Measurements from ENCODE around the gene HPSE2.

The HPSE2 gene

GRCh38 chr10:98642281-98642680, 593.4 kb downstream of the HPSE2 start:
- ATAC-seq (ENCODE audit: insufficient read depth, low read depth) (no peak), DNase-seq (no peak)
- no peak overlapping the region for H3K9ac ChIP-seq (ENCODE audit: low read depth, low read length)
- no peaks in the 10 kb centered on the region for H3K36me3 ChIP-seq (ENCODE audit: insufficient read depth, low read length)
- no peaks in the 10 kb centered on the region for H3K27me3 ChIP-seq (ENCODE audit: insufficient read depth, low read length, poor library complexity)
- H3K9me3 ChIP-seq (ENCODE audit: insufficient read depth, low read length, severe bottlenecking): no peaks in the 10 kb centered on the region
- no peaks in the 10 kb centered on the region for H3K79me2 ChIP-seq (ENCODE audit: insufficient read depth, low read length)
- no peaks in the 10 kb centered on the region for H3K4me1 ChIP-seq (ENCODE audit: insufficient read depth, low read length)
- no peak overlapping the region for H2AFZ ChIP-seq (ENCODE audit: low read depth, low read length)
- no peak overlapping the region for H3K4me2 ChIP-seq (ENCODE audit: insufficient read depth, low read length)
- H4K20me1 ChIP-seq (ENCODE audit: insufficient read depth, low read length): no peaks in the 10 kb centered on the region
- no peak overlapping the region for H3K4me3 ChIP-seq (ENCODE audit: low read depth in 1 of 2, low read length in 2 of 2)
- H3K27ac ChIP-seq (ENCODE audit: low read length): no peak overlapping the region
- TF ChIP-seq EZH2 (IDR thresholded peaks at IDR 0.05; ENCODE audit: borderline replicate concordance, low read depth, low read length, severe bottlenecking) (no peak), CTCF (IDR thresholded peaks at IDR 0.05; ENCODE audit: borderline replicate concordance, extremely low read depth, low read length, poor library complexity, severe bottlenecking) (no peak)

- DNase-seq (no peak), ATAC-seq (ENCODE audit: insufficient read depth, low read depth) (no peak)
- no peak overlapping the region for H2AFZ ChIP-seq (ENCODE audit: low read depth, low read length)
- H3K4me1 ChIP-seq (ENCODE audit: insufficient read depth, low read length): no peaks in the 10 kb centered on the region
- H3K27me3 ChIP-seq (ENCODE audit: insufficient read depth, low read length, poor library complexity): no peaks in the 10 kb centered on the region
- no peaks in the 10 kb centered on the region for H3K36me3 ChIP-seq (ENCODE audit: insufficient read depth, low read length)
- H3K9ac ChIP-seq (ENCODE audit: low read depth, low read length): no peak overlapping the region
- H3K9me3 ChIP-seq (ENCODE audit: insufficient read depth, low read length, severe bottlenecking): no peaks in the 10 kb centered on the region
- H3K4me2 ChIP-seq (ENCODE audit: insufficient read depth, low read length): no peak overlapping the region
- no peaks in the 10 kb centered on the region for H3K79me2 ChIP-seq (ENCODE audit: insufficient read depth, low read length)
- no peak overlapping the region for H3K27ac ChIP-seq (ENCODE audit: low read length)
- H3K4me3 ChIP-seq (ENCODE audit: low read depth in 1 of 2, low read length in 2 of 2): no peak overlapping the region
- TF ChIP-seq EZH2 (IDR thresholded peaks at IDR 0.05; ENCODE audit: borderline replicate concordance, low read depth, low read length, severe bottlenecking) (no peak), CTCF (IDR thresholded peaks at IDR 0.05; ENCODE audit: borderline replicate concordance, extremely low read depth, low read length, poor library complexity, severe bottlenecking) (no peak)
- H4K20me1 ChIP-seq (ENCODE audit: insufficient read depth, low read length): no peaks in the 10 kb centered on the region
Measured at GRCh38 chr10:98638920-98639319, 596.7 kb downstream of the HPSE2 start.

- Histone ChIP-seq H3K4me3 (ENCODE audit: low read depth in 1 of 2, low read length in 2 of 2) (no peak overlapping the region), H3K4me1 (ENCODE audit: insufficient read depth, low read length) (no peaks in the 10 kb centered on the region), H4K20me1 (ENCODE audit: insufficient read depth, low read length) (no peaks in the 10 kb centered on the region), H3K9me3 (ENCODE audit: insufficient read depth, low read length, severe bottlenecking) (no peaks in the 10 kb centered on the region), H3K79me2 (ENCODE audit: insufficient read depth, low read length) (no peaks in the 10 kb centered on the region), H2AFZ (ENCODE audit: low read depth, low read length) (no peak overlapping the region), H3K27me3 (ENCODE audit: insufficient read depth, low read length, poor library complexity) (no peaks in the 10 kb centered on the region), H3K4me2 (ENCODE audit: insufficient read depth, low read length) (no peak overlapping the region), H3K27ac (ENCODE audit: low read length) (no peak overlapping the region), H3K9ac (ENCODE audit: low read depth, low read length) (no peak overlapping the region), H3K36me3 (ENCODE audit: insufficient read depth, low read length) (no peaks in the 10 kb centered on the region)
- DNase-seq: no peak
- TF ChIP-seq CTCF (IDR thresholded peaks at IDR 0.05; ENCODE audit: borderline replicate concordance, extremely low read depth, low read length, poor library complexity, severe bottlenecking): no peak
- TF ChIP-seq EZH2 (IDR thresholded peaks at IDR 0.05; ENCODE audit: borderline replicate concordance, low read depth, low read length, severe bottlenecking): no peak
- no peak for ATAC-seq (ENCODE audit: insufficient read depth, low read depth)
Measured at GRCh38 chr10:98636921-98637329, 598.7 kb downstream of the HPSE2 start.

Data from DND-41 (cell line).